ENCODE measurements around the gene GPBP1. TPM values are rescaled to one million over a fixed set of nuclear protein-coding genes. Genes with fewer than 3 reads are reported as not detected.

The GPBP1 gene
- total RNA-seq, 4 donors from 2014 or later: 63.2 to 92.1 (median 72.7) TPM

- TF ChIP-seq CTCF (IDR thresholded peaks at IDR 0.05; ENCODE audit: low read depth): no peak
Measured at GRCh38 chr5:57174128-57174889, 450 bp downstream of the GPBP1 start.

DNA sequence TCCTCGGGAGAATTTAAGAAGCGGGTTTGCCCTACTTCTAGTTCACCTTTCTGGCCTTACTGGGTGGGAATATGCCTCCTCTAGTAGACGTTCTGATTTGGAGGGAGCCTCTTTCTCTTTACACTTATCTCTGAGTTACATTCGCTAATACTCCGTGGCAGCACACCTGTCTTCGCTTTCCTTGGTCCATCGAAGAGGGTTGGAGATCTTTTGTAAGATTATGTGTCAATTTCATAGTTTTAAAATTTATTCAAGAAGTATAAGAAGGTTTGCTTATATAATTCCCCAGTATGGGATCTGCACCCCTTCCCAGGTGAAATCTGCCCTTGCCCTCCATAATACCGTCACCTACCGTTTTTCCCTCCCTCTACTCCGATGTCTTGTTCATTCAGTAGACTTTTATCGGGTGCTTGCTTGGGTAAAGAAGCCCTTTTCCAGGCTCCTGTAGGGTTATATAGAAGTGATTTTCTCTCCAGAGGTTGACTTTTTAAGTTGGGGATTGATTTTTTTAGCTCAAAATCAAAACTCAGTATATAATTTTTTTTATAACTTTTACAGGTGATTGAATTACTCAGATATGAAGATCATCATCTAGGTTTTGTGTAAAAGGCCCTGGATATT is 1.1 kb downstream of the GPBP1 start:
- TF ChIP-seq CTCF (IDR thresholded peaks at IDR 0.05; ENCODE audit: low read depth): no peak

GRCh38 chr5:57175551-57176309 is 1.9 kb downstream of the GPBP1 start:
- TF ChIP-seq CTCF (IDR thresholded peaks at IDR 0.05; ENCODE audit: low read depth): no peak

DNA sequence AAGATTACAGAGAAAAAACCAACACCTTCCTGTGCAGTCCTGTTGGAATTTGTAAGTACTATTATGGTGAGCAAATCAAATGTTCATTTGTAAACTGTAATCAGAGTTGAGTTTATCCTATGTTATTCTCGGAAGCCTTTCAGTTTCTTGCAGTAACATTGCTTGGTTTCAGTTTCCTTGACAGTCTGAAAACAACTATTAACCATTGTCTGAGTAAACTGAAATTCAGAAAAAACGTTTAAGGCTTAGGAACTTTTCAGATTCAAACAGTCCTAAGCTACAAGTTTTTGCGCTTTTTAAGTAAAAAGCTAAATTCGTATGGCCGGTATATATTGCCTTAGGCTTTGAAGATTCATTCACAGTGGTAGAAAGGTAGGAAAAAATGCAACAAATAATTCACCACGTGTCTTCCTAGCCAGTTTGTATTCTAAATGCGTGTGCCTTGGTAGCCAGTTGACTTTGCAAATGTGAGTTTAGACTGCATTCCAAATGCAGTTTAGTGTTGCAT is 2.5 kb downstream of the GPBP1 start:
- TF ChIP-seq CTCF (IDR thresholded peaks at IDR 0.05; ENCODE audit: low read depth): no peak

GRCh38 chr5:57177479-57178156 is 3.8 kb downstream of the GPBP1 start:
- TF ChIP-seq CTCF (IDR thresholded peaks at IDR 0.05; ENCODE audit: low read depth): no peak

- TF ChIP-seq CTCF (IDR thresholded peaks at IDR 0.05; ENCODE audit: low read depth): no peak
Measured at GRCh38 chr5:57179262-57180200, 5.7 kb downstream of the GPBP1 start.
